RCC 7860 (cell line): Measurements from ENCODE around the gene SLC7A10.
"Not testable (repeated sequence)": the region's sequence is repeated elsewhere in the genome, so short reads cannot be mapped to it uniquely, and the experiment has no call there.

Experiments used
- DNase-seq: peaks from one replicate; pipeline ENCODE4 v3.0.0-alpha.2; 2015; ENCODE audit warnings: low spot score
- FAIRE-seq: peaks from 2 replicates; lab custom pipeline; 2012; peaks lifted over from hg19 to GRCh38; lab: Jason Lieb, UNC

SLC7A10 gene

GRCh38 chr19:33204136-33204973, 21.3 kb downstream of the SLC7A10 start:
- DNase-seq (no peak), FAIRE-seq (no peak)

GRCh38 chr19:33203529-33203928, 22.1 kb downstream of the SLC7A10 start:
- FAIRE-seq (no peak), DNase-seq (no peak)

- FAIRE-seq, result no peak
Observed at GRCh38 chr19:33202546-33203507, 22.8 kb downstream of the SLC7A10 start.

GRCh38 chr19:33201886-33202545, 23.6 kb downstream of the SLC7A10 start:
- FAIRE-seq, result no peak
- no peak for DNase-seq

More at GRCh38 chr19:33202546-33203507, 22.8 kb downstream of the SLC7A10 start:
- DNase-seq, result no peak

- DNase-seq, result no peak
Observed at GRCh38 chr19:33201473-33201872, 24.2 kb downstream of the SLC7A10 start.

GRCh38 chr19:33199441-33200265, 26.0 kb downstream of the SLC7A10 start:
- DNase-seq, result no peak

More at GRCh38 chr19:33201473-33201872, 24.2 kb downstream of the SLC7A10 start:
- no peak for FAIRE-seq

GRCh38 chr19:33198169-33198568, 27.5 kb downstream of the SLC7A10 start:
- DNase-seq (no peak), FAIRE-seq (no peak)

More at GRCh38 chr19:33199441-33200265, 26.0 kb downstream of the SLC7A10 start:
- no peak for FAIRE-seq

- FAIRE-seq (no peak), DNase-seq (no peak)
Observed at GRCh38 chr19:33197591-33198000, 28.1 kb downstream of the SLC7A10 start.

GRCh38 chr19:33196446-33197193, 29.0 kb downstream of the SLC7A10 start:
- FAIRE-seq (no peak), DNase-seq (no peak)

- FAIRE-seq, result no peak
- DNase-seq, result no peak
Observed at GRCh38 chr19:33195645-33196347, 29.9 kb downstream of the SLC7A10 start.

- DNase-seq, result no peak
- no peak for FAIRE-seq
Observed at GRCh38 chr19:33194886-33195644, 30.6 kb downstream of the SLC7A10 start.

- DNase-seq, result no peak
- FAIRE-seq, result no peak
Observed at GRCh38 chr19:33194532-33194885, 31.1 kb downstream of the SLC7A10 start.

- FAIRE-seq, result no peak
- no peak for DNase-seq
Observed at GRCh38 chr19:33193865-33194362, 31.7 kb downstream of the SLC7A10 start, which contains the start of gene LRP3. LRP3 (plus strand) TSS chr19:33194330; CDS start chr19:33194786, 456 bp downstream.

- FAIRE-seq (no peak), DNase-seq (no peak)
Observed at GRCh38 chr19:33193269-33193864, 32.3 kb downstream of the SLC7A10 start.

- no peak for DNase-seq
- FAIRE-seq, result no peak
Observed at GRCh38 chr19:33192010-33192409, 33.6 kb downstream of the SLC7A10 start.

GRCh38 chr19:33191501-33191900, 34.1 kb downstream of the SLC7A10 start:
- no peak for DNase-seq
- no peak for FAIRE-seq

- DNase-seq, FAIRE-seq: not testable (repeated sequence)
Observed at GRCh38 chr19:33191092-33191491, 34.6 kb downstream of the SLC7A10 start.
